Pancreas (tissue), 10 donors: ENCODE data around the gene PDXK. TPM values are rescaled to one million over a fixed set of nuclear protein-coding genes. Genes with fewer than 3 reads are reported as not detected.
A peak's percentile ranks its signal among the peaks of the same experiment; 100 is the strongest.

Experiments
- ATAC-seq, 4 donors: fragments of 200-7000 bp; cut with Tn5 transposase; one replicate each; pipeline versions ENCODE4 v1.8.0 to v1.9.1; 2020; ENCODE audit warnings: mild to moderate bottlenecking in 4 of 4, moderate library complexity in 4 of 4
- DNase-seq, 6 donors: peaks; one replicate each; pipeline ENCODE4 v3.0.0-alpha.2; 2020
- FAIRE-seq: peaks from 2 replicates; lab custom pipeline; 2012; peaks lifted over from hg19 to GRCh38; lab: Jason Lieb, UNC
- H3K27ac ChIP-seq, 4 donors: fragments of 200-600 bp; sonication (generic); 1 replicate in 3 of 4; 2 replicates in 1 of 4; pipeline versions ENCODE4 v1.5.0 to v1.8.0; 2020
- H3K27me3 ChIP-seq, 4 donors: fragments of 200-600 bp; one replicate each; pipeline ENCODE4 v1.8.0; 2021
- H3K36me3 ChIP-seq, 3 donors: fragments of 200-600 bp; sonication (generic) in 1 of 3; one replicate each; pipeline versions ENCODE4 v1.5.0 to v1.8.0; 2020 to 2021
- H3K4me1 ChIP-seq, 3 donors: fragments of 200-600 bp; one replicate each; pipeline ENCODE4 v1.8.0; 2021
- H3K4me3 ChIP-seq, 4 donors: fragments of 200-600 bp; sonication (generic) in 2 of 4; one replicate each; pipeline versions ENCODE4 v1.5.0 to v1.8.0; 2020 to 2021
- H3K9me3 ChIP-seq, 4 donors: fragments of 200-600 bp; one replicate each; pipeline ENCODE4 v1.8.0; 2021
- WGBS, 2 donors: extraction: QIAGEN DNeasy Blood & Tissue Kit; methylation state at CpG; one replicate each; pipeline ENCODE4 v1.1.7; 2013; 5-methylcytosine and 5-hydroxymethylcytosine counted together
- intact Hi-C, 3 donors: fragments of 100-400 bp; cut with DNase I; formaldehyde crosslinking; loops; one replicate each; pipeline versions ENCODE4 v1.11.1 to v1.14.2; 2022
- polyA plus RNA-seq, 2 donors: library from polyadenylated mRNA; stranded (reverse); fragments of 200-250 nt; gene quantifications; one replicate each; pipeline ENCODE4 v1.2.3, GENCODE V29; 2013
- total RNA-seq, 6 donors: library from RNA; stranded (reverse); fragmentation: NEBNext Ultra II Directional in 4 of 6; extraction: Animal tissue kit (Norgen Biotek cat#: 25700) in 4 of 6; gene quantifications; one replicate each; pipeline versions ENCODE4 v1.2.1 to v1.2.4, GENCODE V29; 2021 to 2023
- TF ChIP-seq, protein P1 (sequence below), 4 donors: fragments of 200-600 bp; sonication (generic) in 3 of 4; IDR thresholded peaks; one replicate each; pipeline versions ENCODE4 v1.5.0 to v1.8.0; 2021; ENCODE audit warnings: antibody characterized with exemption in 4 of 4
- donor health status: healthy with polysubstance abuse.
- donor health status: DM: no; HTN: no; CAD: no; lungs with moderate emphysema.
- donor health status: DM: no; HTN: no; CAD: no.
- donor health status: control.
- donor health status: control.
- donor health status: Bipolar disorder and iron deficiency.
- donor health status: DM: yes; HTN: yes; CAD: no.
- donor health status: DM: no; HTN: no; CAD: no.
- donor health status: DM: no; HTN: no; CAD: no.
- donor health status: DM: yes; HTN: yes; CAD: no.

Gene PDXK
- total and polyA plus RNA-seq, 8 donors = 63.2 to 100 (median 65.9) TPM

DNA sequence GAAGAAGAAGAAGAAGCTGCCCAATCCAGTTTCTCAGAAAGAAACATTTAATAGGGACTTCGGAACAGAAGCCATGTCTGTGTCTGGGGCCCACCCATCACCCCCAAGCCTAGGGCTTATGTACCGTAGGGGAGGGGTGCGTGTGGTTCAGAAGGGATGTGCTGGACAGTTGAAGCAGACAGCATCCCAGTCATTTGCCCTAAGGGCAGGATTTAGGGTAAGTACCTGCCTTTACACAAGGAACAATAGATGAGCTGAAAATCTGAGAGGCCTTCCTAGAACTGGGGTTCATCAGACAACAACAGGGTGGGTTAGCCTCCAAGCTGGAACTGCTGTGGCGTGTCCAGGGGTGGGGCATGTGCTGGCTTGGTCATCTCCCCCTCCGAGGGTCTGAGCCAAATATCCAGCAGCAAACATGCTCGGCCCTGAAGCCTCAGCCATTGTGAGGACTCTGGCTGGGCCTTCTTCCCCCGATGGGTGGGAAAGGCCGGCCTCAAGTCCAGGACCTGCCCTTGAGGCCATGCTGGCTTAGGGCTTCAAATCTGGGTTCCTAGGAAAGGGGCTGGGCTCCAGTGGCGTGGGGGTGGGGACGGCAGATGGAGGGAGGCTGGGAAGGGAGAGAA, 45.1 kb downstream of the PDXK start:
- no peak overlapping the region for H3K27ac ChIP-seq
- H3K36me3 ChIP-seq = no peaks in the 10 kb centered on the region
- peaks cover 0 to 6% (median 0%) of the 10 kb centered on the region in 3 donors for H3K4me1 ChIP-seq
- WGBS, 2 donors = 93 to 96% methylated on average over 10 of the region's 10 CpGs
- H3K27me3 ChIP-seq = no peaks in the 10 kb centered on the region
- H3K9me3 ChIP-seq = no peaks in the 10 kb centered on the region
- FAIRE-seq (no peak), DNase-seq (no peak), ATAC-seq (no peak)
- TF ChIP-seq, protein P1, sequence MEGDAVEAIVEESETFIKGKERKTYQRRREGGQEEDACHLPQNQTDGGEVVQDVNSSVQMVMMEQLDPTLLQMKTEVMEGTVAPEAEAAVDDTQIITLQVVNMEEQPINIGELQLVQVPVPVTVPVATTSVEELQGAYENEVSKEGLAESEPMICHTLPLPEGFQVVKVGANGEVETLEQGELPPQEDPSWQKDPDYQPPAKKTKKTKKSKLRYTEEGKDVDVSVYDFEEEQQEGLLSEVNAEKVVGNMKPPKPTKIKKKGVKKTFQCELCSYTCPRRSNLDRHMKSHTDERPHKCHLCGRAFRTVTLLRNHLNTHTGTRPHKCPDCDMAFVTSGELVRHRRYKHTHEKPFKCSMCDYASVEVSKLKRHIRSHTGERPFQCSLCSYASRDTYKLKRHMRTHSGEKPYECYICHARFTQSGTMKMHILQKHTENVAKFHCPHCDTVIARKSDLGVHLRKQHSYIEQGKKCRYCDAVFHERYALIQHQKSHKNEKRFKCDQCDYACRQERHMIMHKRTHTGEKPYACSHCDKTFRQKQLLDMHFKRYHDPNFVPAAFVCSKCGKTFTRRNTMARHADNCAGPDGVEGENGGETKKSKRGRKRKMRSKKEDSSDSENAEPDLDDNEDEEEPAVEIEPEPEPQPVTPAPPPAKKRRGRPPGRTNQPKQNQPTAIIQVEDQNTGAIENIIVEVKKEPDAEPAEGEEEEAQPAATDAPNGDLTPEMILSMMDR (IDR thresholded peaks at IDR 0.05) = no peak
- no peak overlapping the region for H3K4me3 ChIP-seq
- intact Hi-C loops = no loop called here

DNA sequence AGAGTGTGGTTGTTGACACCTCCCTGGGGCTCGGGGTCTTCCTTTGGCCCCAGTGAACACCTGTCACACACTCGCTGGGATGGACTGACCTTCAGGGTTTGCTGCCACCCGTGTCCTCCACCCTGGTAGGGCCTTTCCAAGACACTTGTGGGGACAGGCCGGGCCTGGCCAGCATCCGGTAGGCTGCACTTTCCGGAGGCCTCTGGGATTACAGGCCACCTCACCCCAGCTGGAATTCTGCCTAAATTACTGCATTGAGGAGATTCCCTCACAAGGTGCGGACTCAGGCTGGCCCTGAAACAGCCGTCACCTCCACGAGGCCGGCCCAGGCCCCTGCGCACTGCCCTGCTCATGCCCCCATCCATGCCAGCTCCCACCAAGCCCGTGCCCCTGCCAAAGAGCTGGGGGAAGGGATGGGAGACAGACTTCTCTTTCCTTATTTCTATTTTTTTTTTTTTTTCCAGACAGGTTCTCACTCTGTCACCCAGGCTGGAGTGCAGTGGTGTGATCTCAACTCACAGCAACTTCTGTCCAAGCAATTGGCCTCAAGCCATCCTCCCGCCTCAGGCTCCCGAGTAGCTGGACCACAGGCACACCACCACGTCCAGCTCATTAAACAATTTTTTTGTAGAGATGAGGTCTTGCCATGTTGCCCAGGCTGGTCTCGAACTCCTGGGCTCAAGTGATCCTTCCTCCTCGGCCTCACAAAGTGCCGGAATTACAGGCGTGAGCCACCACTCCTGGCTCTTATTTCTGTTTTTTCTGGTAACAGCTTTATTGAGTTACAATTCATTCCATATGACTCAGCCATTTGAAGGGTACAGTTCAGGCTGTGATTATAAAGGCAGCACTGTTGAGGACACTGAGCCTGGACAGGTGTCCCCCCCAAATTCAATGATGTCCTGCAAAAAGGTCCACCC, 45.9 kb downstream of the PDXK start:
- intact Hi-C loops = no loop called here
- Histone ChIP-seq H3K4me3 (no peak overlapping the region), H3K36me3 (no peaks in the 10 kb centered on the region), H3K27me3 (no peaks in the 10 kb centered on the region), H3K27ac (no peak overlapping the region), H3K4me1 (peaks cover 0 to 6% (median 0%) of the 10 kb centered on the region in 3 donors), H3K9me3 (no peaks in the 10 kb centered on the region)
- TF ChIP-seq, protein P1 (IDR thresholded peaks at IDR 0.05) = no peak
- DNase-seq (peak in 1 of 6 donors; percentile 61), ATAC-seq (no peak), FAIRE-seq (no peak)
- 82% methylated on average over 19 of the region's 19 CpGs for WGBS, 2 donors

DNA sequence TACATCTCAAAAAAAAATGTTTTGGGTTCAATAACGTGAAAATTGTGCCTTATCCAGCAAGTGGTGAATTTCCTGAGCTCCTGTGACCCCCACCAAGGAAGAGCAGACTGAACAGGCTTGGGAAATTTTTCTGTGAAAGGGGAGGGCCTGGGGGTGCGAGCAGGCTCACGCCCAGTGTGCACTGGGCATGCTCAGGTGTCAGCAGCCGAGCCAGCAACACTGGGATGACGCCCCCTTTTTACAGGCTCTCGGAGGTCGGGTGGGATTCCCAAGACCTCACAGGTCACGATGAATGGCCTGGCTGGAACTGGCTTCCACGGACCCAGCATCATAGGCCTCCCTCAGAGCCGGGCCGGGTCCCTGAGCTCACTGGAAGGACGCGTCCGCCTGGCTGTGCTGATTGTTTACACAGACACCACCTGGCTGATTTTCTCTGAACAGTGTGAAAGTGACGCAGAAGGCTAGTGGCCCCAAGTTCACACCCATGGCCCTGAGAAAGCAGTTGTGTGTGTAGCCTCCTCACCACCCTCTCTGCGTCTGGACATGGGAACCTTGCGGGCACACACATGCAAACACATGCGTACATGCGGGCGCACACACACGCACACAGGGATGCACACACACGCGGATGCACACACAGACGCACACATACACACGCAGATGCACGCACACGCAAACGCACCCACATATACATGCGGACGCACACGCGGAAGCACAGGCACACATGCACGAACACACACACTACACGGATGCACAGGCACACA, 48.0 kb downstream of the PDXK start:
- H3K9me3 ChIP-seq = no peaks in the 10 kb centered on the region
- peaks cover 0 to 6% (median 0%) of the 10 kb centered on the region in 3 donors for H3K4me1 ChIP-seq
- H3K27me3 ChIP-seq = no peaks in the 10 kb centered on the region
- H3K36me3 ChIP-seq = no peaks in the 10 kb centered on the region
- WGBS, 2 donors = 49 to 53% methylated on average over 34 of the region's 34 CpGs
- FAIRE-seq (no peak), ATAC-seq (peak; percentile 19 to 63 (median 34)), DNase-seq (peak in 1 of 6 donors; percentile 71)
- intact Hi-C loops = no loop called here
- no peak overlapping the region for H3K4me3 ChIP-seq
- TF ChIP-seq, protein P1 (IDR thresholded peaks at IDR 0.05) = no peak
- no peak overlapping the region for H3K27ac ChIP-seq

DNA sequence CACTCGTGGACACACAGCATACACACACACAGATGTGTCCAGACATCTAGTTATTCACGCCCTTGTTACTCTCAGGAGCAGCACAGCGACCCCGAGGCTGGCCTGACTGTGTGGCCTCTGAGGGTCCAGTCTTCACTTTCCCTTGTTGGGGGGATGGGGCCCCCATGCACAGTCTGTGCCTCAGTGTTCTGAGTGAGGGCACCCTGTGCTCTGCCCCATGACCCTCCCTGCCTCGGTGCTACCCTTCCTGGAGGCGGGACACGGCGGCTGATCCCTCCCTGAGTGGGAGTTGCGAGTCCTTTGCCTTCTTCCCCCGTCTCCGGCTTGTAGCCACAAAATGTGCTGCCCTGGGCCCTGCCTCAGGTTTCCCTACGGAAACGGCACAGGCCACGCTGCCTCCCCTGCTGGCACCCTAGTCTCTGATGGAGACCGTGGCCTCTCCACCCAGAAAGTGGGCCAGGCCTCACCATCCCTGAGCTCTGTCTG, 48.6 kb downstream of the PDXK start:
- WGBS, 2 donors = 64 to 76% methylated on average over 15 of the region's 15 CpGs
- TF ChIP-seq, protein P1 (IDR thresholded peaks at IDR 0.05) = no peak
- peak in 3 of 4 donors; percentile 1 to 5 (median 4) for ATAC-seq
- no peak for DNase-seq
- Histone ChIP-seq H3K36me3 (no peaks in the 10 kb centered on the region), H3K9me3 (no peaks in the 10 kb centered on the region), H3K4me3 (no peak overlapping the region), H3K27ac (no peak overlapping the region), H3K27me3 (no peaks in the 10 kb centered on the region), H3K4me1 (peaks cover 0 to 6% (median 0%) of the 10 kb centered on the region in 3 donors)
- intact Hi-C loops = no loop called here
- no peak for FAIRE-seq
